Activated CD4-positive, CD25-positive, alpha-beta regulatory T cell treated with anti-CD3 and anti-CD28 coated beads, Interleukin-2, amount 50 U/mL, for 72 hours (primary cell): ENCODE measurements around the gene RIBC1.
"Not testable (repeated sequence)": the region's sequence is repeated elsewhere in the genome, so short reads cannot be mapped to it uniquely, and the experiment has no call there.

Source experiments
- DNase-seq: peaks from one replicate; pipeline ENCODE4 v3.0.0; 2021

Gene RIBC1

DNA sequence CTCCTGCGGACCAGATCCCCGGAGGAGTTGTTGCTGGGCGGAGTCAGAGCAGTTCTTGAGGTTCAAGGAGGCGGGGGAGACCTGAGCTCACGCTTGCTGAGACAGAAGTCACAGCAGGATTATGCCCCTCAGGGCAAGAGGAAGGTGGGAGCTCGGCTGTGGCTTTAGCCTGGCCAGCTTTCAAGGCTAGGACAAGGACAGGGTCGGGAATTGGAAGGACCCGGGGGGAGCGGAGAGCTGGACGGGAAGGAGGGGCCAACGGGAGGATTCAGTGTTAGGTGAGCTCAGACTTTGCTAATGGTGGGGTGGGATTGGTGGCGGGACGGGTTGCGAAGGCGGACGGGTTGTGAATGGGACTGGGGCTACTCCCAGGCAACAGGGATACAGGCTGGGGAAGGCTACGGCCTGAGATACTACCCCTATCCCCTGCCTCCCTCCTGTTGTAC, at the start of gene RIBC1:
Gene RIBC1, plus strand, starts transcription at position 13 of the 446 bp plus-strand sequence. CDS start 3,404 bp downstream, outside the sequence.
- DNase-seq: no peak

- DNase-seq: no peak
These were observed 49.4 kb upstream of the RIBC1 start for GRCh38 chrX:53373307-53373706.

DNA sequence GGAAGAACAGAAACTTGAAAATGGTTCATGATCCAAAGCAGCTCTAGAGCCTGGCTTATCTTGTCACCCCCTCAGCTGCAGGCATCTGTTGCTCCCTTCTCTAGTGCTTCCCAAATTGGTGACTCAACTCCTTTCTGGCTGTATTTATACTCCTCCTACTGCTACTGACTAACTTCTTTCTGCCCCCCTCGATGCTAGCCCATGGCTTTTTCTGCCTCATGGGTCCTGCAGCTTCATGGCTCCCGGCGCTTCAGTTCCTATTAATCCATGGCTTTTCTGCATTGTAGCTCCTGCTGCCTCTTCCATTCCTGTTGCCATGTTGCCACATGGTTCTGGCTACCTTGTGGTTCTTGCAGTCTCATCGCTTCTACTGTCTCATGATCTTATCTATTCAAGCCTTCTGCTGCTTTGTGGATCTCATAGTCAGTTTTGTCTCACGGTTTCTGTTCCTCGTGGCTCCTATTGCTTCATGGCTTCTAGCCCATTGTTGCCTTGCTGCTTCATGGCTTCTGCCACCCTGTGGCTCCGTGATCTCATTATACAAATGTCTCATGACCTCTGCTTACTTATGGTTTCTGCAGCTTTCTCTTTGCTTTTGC, 48.4 kb upstream of the RIBC1 start:
- no peak for DNase-seq

DNA sequence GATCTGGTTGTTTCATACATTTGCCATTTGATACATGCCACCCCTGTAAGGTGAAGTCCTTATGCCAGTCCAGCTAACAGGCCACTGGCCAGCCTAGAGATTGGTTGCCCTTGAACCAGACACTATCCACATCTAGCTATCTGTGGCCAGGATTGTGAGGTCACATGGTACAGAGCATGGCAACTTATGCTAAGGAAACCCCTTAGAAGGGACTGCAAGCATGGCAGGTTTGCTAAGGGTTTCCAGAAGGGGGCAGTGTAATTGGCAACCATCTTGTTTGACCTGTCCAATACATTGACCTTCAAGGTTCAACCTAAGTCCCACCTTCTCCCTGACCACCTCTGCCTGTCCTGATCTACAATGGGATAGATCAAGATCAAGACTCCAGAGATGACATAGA, 47.8 kb upstream of the RIBC1 start:
- no peak for DNase-seq

- no peak for DNase-seq
These were observed 45.8 kb upstream of the RIBC1 start for GRCh38 chrX:53376888-53377287.

- DNase-seq: no peak
These were observed 45.2 kb upstream of the RIBC1 start for GRCh38 chrX:53377464-53377863.

DNA sequence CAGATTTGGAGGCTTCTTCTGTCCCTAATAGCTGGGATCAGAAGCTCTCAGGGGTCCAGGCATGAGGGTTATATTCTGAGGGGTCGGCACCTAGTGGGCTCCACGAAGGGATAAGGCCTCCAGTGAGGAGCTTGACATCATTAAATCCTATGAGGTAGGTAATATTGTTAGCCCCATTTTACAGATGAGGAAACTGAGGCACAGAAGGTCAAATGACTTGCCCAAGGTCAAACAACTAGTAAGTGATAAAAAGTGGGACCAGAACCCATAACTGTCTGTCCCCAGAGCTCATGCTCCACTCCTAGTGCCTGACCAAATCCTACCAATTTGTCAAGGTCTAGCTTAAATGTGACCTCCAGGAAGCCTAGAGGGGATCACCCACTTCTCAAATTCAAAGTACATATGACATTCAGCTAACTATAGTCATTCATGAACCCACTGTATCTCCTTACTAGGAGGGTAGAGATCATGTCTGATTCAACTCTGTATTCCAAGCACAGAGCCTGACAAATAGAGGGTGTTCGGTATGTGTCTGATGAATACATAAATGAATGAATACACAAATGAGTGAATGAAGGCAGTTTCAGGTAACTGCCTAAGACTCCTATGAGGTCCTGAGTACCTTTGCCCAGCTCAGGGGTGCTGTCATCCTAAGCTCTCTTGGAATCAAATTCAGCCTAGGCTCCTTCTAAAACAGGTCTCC, 43.5 kb upstream of the RIBC1 start:
- DNase-seq: no peak

- DNase-seq: no peak
These were observed 42.9 kb upstream of the RIBC1 start for GRCh38 chrX:53379747-53380146.

DNA sequence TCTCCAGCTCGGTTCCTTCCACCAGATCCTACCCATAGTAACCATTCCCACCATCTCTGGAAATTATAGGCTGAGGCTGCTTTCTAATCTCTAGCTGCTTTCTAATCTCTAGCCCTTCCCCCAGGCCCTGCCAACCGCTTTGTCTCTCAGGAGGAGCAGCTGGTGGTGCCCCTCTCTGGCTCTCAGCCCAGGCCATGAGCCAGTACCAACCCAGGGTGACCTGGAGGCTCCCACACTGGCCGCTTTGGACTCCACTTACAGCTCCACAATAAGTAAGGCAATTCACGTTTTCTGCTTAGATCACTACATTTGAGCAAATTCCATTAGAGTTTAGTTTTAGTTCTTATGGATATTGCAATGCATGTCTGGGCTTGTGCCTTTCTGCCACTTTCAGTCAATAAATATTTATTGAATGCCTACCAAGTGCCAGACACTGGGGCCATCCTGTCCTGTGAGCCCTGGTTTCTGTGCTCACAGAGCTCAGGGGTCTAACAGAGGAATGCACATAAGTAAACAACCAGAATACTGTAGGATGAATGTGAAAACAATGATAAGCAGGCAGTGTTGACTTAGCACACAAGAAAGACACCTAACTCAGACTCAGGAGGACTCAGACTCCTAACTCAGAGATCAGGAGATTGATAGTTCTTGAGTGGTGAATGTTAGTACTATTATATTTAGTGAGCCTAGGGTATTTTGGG, 39.1 kb upstream of the RIBC1 start:
- DNase-seq: no peak

DNA sequence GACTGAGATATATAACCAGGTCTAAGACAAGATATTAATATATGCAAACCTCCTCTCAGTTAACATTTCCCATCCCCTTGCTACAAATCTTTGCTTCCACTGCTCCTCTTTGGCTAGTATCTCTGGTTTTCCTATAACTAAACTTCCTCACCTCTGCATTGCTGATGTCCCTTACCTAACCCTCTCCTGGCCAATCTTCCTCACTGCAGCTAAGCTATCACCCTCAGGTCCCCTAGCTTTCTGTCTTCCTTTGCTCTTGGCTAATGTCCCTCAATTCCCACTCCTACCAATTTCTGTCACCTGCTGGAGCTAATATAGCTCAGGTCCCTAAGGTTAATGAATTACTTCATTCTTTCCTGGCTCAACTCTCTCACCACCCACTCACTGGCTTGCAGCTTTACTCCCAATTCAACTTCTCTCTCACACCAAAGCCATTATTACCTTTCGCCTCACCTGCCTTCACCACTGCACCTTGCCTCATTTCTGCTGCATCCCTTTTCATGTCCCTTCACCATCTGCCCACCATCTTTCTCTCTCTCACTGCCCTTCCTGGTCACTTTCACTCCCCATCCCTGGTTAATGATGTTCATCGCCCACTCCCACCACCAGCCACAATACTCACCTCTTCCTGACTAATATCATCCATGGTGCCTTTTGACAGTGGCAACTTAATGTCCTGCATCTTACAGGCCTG, 26.9 kb upstream of the RIBC1 start:
- no peak for DNase-seq

- no peak for DNase-seq
These were observed 24.5 kb upstream of the RIBC1 start for GRCh38 chrX:53398216-53398615.

DNA sequence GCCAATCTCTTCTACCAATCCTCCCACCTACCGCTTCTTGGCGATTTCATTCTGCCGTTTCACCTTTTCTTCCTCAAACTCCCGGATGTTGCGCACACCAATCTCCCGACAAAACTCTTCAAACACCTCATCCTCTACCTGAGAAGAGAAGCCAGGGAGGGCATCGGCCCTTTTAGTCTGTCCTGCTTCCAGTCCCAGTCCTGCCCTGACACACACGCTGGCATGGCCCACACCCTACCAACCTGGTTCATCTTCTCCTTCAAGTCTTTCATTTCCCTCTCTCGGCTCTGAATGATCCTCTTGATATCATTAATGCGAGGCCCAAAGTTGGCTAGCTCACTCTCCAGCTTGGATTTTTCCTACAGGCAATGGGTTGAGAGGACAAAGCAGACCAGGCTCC, 19.1 kb upstream of the RIBC1 start:
- DNase-seq: no peak

- no peak for DNase-seq
These were observed 10.2 kb upstream of the RIBC1 start for GRCh38 chrX:53412446-53412845.

DNA sequence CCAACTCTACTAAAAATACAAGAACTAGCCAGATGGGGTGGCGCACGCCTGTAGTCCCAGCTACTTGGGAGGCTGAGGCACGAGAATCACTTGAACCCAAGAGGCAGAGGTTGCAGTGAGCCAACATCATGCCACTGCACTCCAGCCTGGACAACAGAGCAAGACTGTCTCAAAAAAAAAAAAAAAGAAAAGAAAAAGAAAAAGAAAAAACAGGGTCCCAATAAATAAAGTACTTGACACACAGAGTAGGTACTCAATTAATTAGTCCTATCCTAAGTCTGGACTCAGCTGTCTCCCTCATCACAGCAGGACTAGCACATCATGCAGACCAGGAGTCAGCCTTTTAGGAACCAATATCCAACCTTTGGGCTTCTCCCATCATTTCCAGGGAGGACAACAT, 2.3 kb upstream of the RIBC1 start:
- DNase-seq: not testable (repeated sequence)

DNA sequence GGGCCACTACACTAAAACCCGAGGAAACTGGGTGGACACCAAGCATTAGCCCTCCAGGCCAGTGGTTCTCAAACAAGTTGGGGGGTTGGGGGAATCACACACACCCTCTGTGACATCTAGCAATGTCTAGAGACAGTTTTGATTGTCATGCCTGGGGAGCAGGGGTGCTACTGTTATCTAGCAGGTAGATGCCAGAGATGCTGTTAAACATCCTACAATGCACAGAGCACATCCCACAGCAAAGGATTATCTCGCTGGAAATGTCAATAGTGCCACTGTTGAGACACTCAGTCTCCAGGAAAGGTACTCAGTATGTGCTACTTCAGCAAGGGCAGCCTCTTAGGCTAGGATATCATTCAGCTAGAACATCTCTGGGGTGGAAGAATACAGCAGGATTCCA, 1.5 kb upstream of the RIBC1 start:
- no peak for DNase-seq

DNA sequence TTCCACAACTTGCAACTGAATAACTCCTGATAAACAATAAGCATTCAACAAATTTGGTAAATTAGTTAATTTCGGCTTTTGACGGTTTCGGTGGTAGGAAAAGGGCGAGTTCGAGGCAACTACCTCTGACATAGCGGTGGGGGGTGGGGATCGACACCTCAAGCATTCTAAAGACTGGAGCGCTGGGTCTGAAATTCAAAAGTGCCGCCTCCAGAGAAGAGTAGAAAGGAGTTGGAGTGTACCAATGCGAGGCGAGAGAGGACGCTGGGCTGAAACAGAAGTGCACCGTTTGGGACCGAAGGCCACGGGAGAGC, 944 bp upstream of the RIBC1 start:
- no peak for DNase-seq

DNA sequence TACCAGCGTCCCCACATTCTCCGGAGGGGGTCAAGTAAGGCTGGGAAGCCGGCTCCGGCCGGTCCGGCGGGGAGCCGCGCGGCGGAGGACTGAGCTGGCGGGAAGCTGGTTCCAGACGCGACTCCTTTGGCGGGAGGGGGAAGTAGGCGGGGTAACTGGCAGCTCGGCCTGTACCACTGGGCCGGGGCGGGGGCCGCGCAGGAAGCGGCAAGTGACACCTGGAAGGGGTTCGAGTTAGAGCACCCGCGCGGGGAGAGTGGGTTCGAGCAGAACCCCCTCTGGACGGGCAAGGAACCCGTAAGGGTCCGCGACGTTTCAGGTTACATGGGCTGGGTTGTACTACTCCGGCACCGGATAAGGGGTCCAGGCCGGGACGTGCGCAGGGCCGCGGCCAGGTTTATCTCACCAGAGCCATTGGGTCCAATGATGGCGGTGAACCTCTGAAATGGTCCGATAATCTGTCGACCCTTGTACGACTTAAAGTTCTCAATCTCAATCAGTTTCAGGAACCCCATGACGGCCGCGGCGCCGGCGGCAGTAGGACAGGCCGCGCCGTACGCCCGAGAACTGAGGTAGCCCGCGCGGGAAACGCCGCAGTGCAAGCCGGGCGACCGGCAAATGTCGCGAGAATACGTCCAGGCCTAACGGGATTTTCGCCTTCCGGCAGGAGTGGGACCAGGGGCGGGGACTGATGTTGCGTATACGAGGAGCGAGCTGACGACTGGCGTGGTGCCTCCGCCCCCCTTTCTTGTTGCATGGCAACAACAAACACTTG, 400 bp upstream of the RIBC1 start, which contains the start of gene SMC1A:
Gene SMC1A, minus strand, starts transcription at position 569 of the 775 bp plus-strand sequence. Its CDS starts 54 bp downstream, at position 515.
- DNase-seq: peak; percentile 98

DNA sequence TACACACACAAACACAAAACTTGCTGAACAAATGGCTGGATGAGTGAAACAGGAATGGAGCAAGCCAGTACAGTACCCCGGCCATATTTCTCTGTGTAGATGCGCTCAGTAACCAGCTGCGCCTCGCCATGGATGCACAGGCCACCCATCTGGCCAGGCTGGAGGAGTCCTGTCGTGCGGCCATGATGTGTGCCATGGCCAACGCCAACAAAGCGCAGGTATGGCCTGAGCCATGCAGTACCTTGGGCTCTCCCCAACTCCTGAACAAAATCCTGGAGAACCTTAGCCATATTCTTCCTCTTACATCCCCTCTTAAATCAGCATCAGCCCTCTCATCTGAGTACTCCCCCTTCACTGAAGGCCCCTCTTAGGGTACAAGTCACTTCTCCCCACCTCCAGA, 7.1 kb downstream of the RIBC1 start:
- DNase-seq: no peak

DNA sequence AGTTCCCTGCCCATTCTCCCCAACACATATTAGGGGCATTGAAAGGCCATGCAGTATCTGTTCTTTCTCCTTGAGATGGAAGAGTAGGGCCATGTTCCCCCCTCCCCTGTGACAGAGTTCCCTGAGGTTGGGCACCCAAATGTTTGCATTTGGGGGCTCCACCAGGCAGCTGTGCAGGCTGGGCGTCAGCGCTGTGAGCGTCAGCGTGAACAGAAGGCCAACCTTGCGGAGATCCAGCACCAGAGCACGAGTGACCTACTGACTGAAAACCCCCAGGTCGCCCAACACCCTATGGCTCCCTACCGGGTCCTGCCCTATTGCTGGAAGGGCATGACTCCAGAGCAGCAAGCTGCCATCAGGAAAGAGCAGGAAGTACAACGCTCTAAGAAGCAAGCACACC, 7.6 kb downstream of the RIBC1 start:
- DNase-seq: no peak

GRCh38 chrX:53433651-53434639, 11.3 kb downstream of the RIBC1 start, which contains the start of gene HSD17B10:
TSS of gene HSD17B10 (minus strand) at chrX:53434370. CDS start at chrX:53434345, 25 bp downstream.
- DNase-seq: peak; percentile 89

DNA sequence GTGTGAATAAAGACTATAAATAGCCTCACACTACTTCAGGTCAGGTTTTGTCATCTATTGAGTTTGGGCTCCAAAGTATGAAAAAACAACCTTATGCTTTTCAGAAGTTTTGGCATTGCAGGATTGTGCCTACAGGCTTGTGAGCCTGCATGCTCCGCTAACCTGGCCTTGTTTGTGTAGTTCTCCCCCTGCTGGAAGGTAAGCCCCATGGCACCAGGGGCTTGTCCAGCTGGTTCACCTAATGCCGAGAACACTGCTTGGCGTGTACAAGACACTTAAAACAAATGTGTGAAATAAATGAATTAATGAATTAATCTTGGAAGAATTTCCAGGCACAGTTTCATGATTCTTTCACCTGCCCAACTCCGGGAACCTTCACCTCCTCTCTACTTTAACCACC, 13.3 kb downstream of the RIBC1 start:
- peak; percentile 53 for DNase-seq
